HepG2 (cell line): ENCODE measurements around the gene SCFD1. TPM values are rescaled to one million over a fixed set of nuclear protein-coding genes. Genes with fewer than 3 reads are reported as not detected.

ENCODE experiments used
- ATAC-seq: fragments of 200-7000 bp; cut with Tn5 transposase; 3 replicates; pipeline ENCODE4 v1.9.1; 2020; ENCODE audit warnings: mild to moderate bottlenecking, moderate library complexity
- BruUV-seq: library from RNA; stranded (reverse); fragments of 400-500 nt; replicated peaks from 2 replicates; lab custom pipeline; 2021; lab: Mats Ljungman, UMichigan
- CTCF ChIA-PET: fragments of 300-600 bp; formaldehyde crosslinking; extraction: SDS; loops from one replicate; lab custom pipeline; 2021; ENCODE audit warnings: low total read pairs, inconsistent platforms, low intra/inter-chr PET ratio; lab: Yijun Ruan, JAX
- POLR2A ChIA-PET: fragments of 350-600 bp; sonication (Branson Sonifier 250); formaldehyde crosslinking; loops from one replicate; lab custom pipeline; 2020; ENCODE audit warnings: antibody characterized with exemption, inconsistent platforms; lab: Yijun Ruan, JAX
- DNase-seq: peaks from one replicate; pipeline ENCODE4 v3.0.0-alpha.2; 2015; ENCODE audit warnings: low spot score
- FAIRE-seq: peaks from 3 replicates; lab custom pipeline; 2011; peaks lifted over from hg19 to GRCh38; lab: Jason Lieb, UNC
- H2AFZ ChIP-seq: one replicate; pipeline ENCODE4 v1.6.1; 2011; ENCODE audit warnings: low read length, inconsistent platforms
- H3K27ac ChIP-seq: fragments of 300-600 bp; 3 replicates; pipeline ENCODE4 v1.8.0; 2011; ENCODE audit warnings: mixed run types, mild to moderate bottlenecking, mixed read lengths, low read length, inconsistent platforms; ENCODE audit not compliant: insufficient read depth; ENCODE audit errors: extremely low read length
- H3K27me3 ChIP-seq, 2 experiments: fragments of 200-600 bp in 1 of 2; 2 replicates in 1 of 2; 3 replicates in 1 of 2; pipeline versions ENCODE4 v1.6.0 to v1.8.0; 2011; ENCODE audit warnings: low read length in 2 of 2, mild to moderate bottlenecking in 2 of 2, moderate library complexity in 2 of 2, inconsistent platforms in 1 of 2; ENCODE audit not compliant: insufficient read depth in 2 of 2, control insufficient read depth in 1 of 2
- H3K36me3 ChIP-seq, 2 experiments: fragments of 200-600 bp in 1 of 2; replicated peaks in 1 of 2; 2 replicates in 1 of 2; 3 replicates in 1 of 2; pipeline versions ENCODE4 v1.5.1 to v1.8.0; 2011; ENCODE audit warnings: low read length in 2 of 2, inconsistent platforms in 1 of 2; ENCODE audit not compliant: insufficient read depth in 2 of 2, control insufficient read depth in 1 of 2
- H3K4me1 ChIP-seq: 2 replicates; pipeline ENCODE4 v1.5.1; 2012; ENCODE audit warnings: low read length, inconsistent platforms; ENCODE audit not compliant: insufficient read depth
- H3K4me2 ChIP-seq: 2 replicates; pipeline ENCODE4 v1.6.0; 2011; ENCODE audit warnings: low read depth, low read length, inconsistent platforms
- H3K4me3 ChIP-seq, 3 experiments: fragments of 200-600 bp in 1 of 3; sonication (generic), shearing (Covaris generic) in 1 of 3; replicated peaks in 1 of 3; 2 replicates each; pipeline ENCODE4 v1.5.1; 2011 to 2016; ENCODE audit warnings: low read length in 3 of 3, inconsistent platforms in 2 of 3, low read depth in 2 of 3, mild to moderate bottlenecking in 2 of 3, control low read depth in 1 of 3, mixed read lengths in 1 of 3; ENCODE audit not compliant: insufficient read depth in 1 of 3
- H3K79me2 ChIP-seq: one replicate; pipeline ENCODE4 v1.6.1; 2011; ENCODE audit warnings: low read length, inconsistent platforms; ENCODE audit not compliant: insufficient read depth
- H3K9ac ChIP-seq: 2 replicates; pipeline ENCODE4 v1.6.0; 2011; ENCODE audit warnings: mild to moderate bottlenecking, low read depth, low read length, inconsistent platforms; ENCODE audit not compliant: insufficient read depth
- H3K9me3 ChIP-seq: 2 replicates; pipeline ENCODE4 v1.5.1; 2012; ENCODE audit warnings: mild to moderate bottlenecking, low read length
- H4K20me1 ChIP-seq: 2 replicates; pipeline ENCODE4 v1.6.0; 2011; ENCODE audit warnings: inconsistent platforms, mild to moderate bottlenecking, low read length, moderate library complexity; ENCODE audit not compliant: insufficient read depth
- EHMT2 ChIP-seq: fragments of 200-600 bp; sonication (generic); IDR thresholded peaks from 2 replicates; pipeline ENCODE4 v1.7.0; 2017; ENCODE audit warnings: antibody characterized with exemption, low read depth, low read length, borderline replicate concordance
- ESRRA ChIP-seq: sonication (generic); formaldehyde crosslinking; IDR thresholded peaks from 2 replicates; pipeline ENCODE4 v1.5.1; 2020; ENCODE audit warnings: mild to moderate bottlenecking, low read depth, missing genetic modification reagents
- HINFP ChIP-seq: sonication (generic); formaldehyde crosslinking; IDR thresholded peaks from 2 replicates; pipeline ENCODE4 v1.4.0; 2020; ENCODE audit warnings: low read depth, mild to moderate bottlenecking, missing genetic modification reagents
- ZBTB14 ChIP-seq: sonication (generic); formaldehyde crosslinking; IDR thresholded peaks from 2 replicates; pipeline ENCODE4 v1.4.0; 2020; ENCODE audit warnings: missing genetic modification reagents
- ZBTB21 ChIP-seq: sonication (generic); formaldehyde crosslinking; IDR thresholded peaks from 2 replicates; pipeline ENCODE4 v1.4.0; 2020; ENCODE audit warnings: missing genetic modification reagents
- ZIK1 ChIP-seq: sonication (generic); formaldehyde crosslinking; IDR thresholded peaks from 2 replicates; pipeline ENCODE4 v1.5.0; 2020; ENCODE audit warnings: mild to moderate bottlenecking, low read depth, missing genetic modification reagents, borderline replicate concordance
- ZNF251 ChIP-seq: sonication (generic); formaldehyde crosslinking; IDR thresholded peaks from 2 replicates; pipeline ENCODE4 v1.9.0; 2021; ENCODE audit warnings: mild to moderate bottlenecking, missing genetic modification reagents
- ZNF451 ChIP-seq: sonication (generic); formaldehyde crosslinking; IDR thresholded peaks from 2 replicates; pipeline ENCODE4 v1.5.0; 2020; ENCODE audit warnings: mild to moderate bottlenecking, missing genetic modification reagents
- ZNF781 ChIP-seq: sonication (generic); formaldehyde crosslinking; IDR thresholded peaks from 2 replicates; pipeline ENCODE4 v1.5.1; 2020; ENCODE audit warnings: borderline replicate concordance, mild to moderate bottlenecking, missing genetic modification reagents; ENCODE audit errors: not compliant biosample characterization
- ZSCAN21 ChIP-seq: sonication (generic); formaldehyde crosslinking; IDR thresholded peaks from 2 replicates; pipeline ENCODE4 v1.8.0; 2022; ENCODE audit warnings: mild to moderate bottlenecking, missing genetic modification reagents, moderate library complexity, borderline replicate concordance
- in situ Hi-C: cut with HindIII; loops from 2 replicates; pipeline ENCODE4 v1.10.0; 2017; ENCODE audit warnings: low pct_unique_long_range_greater_than_20kb; ENCODE audit not compliant: extremely low pct_ligation_motif_present
- intact Hi-C: fragments of 100-400 bp; cut with micrococcal nuclease; formaldehyde crosslinking; loops from one replicate; pipeline ENCODE4 v1.10.0; 2022; ENCODE audit not compliant: unreplicated experiment
- polyA plus RNA-seq, 8 experiments: library from polyadenylated mRNA; depleted of rRNA in 3 of 8; stranded (reverse) in 7 of 8; unstranded in 1 of 8; fragments of >200 nt; fragmentation: Illumina TruSeq in 4 of 8; extraction: Trizol in 4 of 8; gene quantifications; 2 replicates each; pipeline versions ENCODE4 v1.2.1 to v1.2.3, GENCODE V29; 2011 to 2016; ENCODE audit warnings: low read depth in 4 of 8, missing spikeins in 1 of 8, mixed read lengths in 1 of 8; ENCODE audit not compliant: insufficient read depth in 1 of 8
- total RNA-seq, 5 experiments: library from RNA; depleted of rRNA; stranded (reverse); fragments of >200 nt; fragmentation: Illumina TruSeq; extraction: Trizol; gene quantifications; 2 replicates each; pipeline ENCODE4 v1.2.3, GENCODE V29; 2016; ENCODE audit warnings: low read depth in 1 of 5

SCFD1 gene
- total and polyA plus RNA-seq, 2 of the 13 experiments (the other 11 are each of a cell fraction or from before 2014, with no cell fraction given), result 235 to 256 TPM

GRCh38 chr14:30597504-30597903 is 24.6 kb upstream of the SCFD1 start:
- BruUV-seq, result no TSS peak
- POLR2A ChIA-PET, result no interaction called here
- no peak overlapping the region for H2AFZ ChIP-seq
- CTCF ChIA-PET, result no interaction called here
- no peaks in the 10 kb centered on the region for H3K4me1 ChIP-seq
- in situ Hi-C loops, result no loop called here
- no peak overlapping the region for H3K4me2 ChIP-seq
- TF ChIP-seq ZNF781 (CRISPR knock-in tag) (no peak), ZNF451 (CRISPR knock-in tag) (no peak), HINFP (no peak), ESRRA (CRISPR knock-in tag) (no peak), ZSCAN21 (CRISPR knock-in tag) (no peak), ZBTB21 (no peak), ZBTB14 (CRISPR knock-in tag) (no peak), EHMT2 (no peak), ZNF251 (CRISPR knock-in tag) (no peak), ZIK1 (no peak)
- no peaks in the 10 kb centered on the region for H3K9me3 ChIP-seq
- FAIRE-seq (no peak), DNase-seq (no peak), ATAC-seq (no peak)
- no peak overlapping the region for H3K4me3 ChIP-seq
- H3K36me3 ChIP-seq, result peaks cover 20 to 68% of the 10 kb centered on the region in 2 experiments
- H3K27me3 ChIP-seq, result no peaks in the 10 kb centered on the region
- no peaks in the 10 kb centered on the region for H3K79me2 ChIP-seq
- no peak overlapping the region for H3K27ac ChIP-seq
- intact Hi-C loops, result no loop called here
- H3K9ac ChIP-seq, result no peak overlapping the region
- no peaks in the 10 kb centered on the region for H4K20me1 ChIP-seq
